Measurements from ENCODE around the gene FAM227B. TPM values are rescaled to one million over a fixed set of nuclear protein-coding genes. Genes with fewer than 3 reads are reported as not detected.

FAM227B gene
- total RNA-seq, 1 experiment from 2014 or later: 3.3 TPM

- intact Hi-C loops (cut with micrococcal nuclease; ENCODE audit: unreplicated experiment): no loop called here
- no peak overlapping the region for H3K27ac ChIP-seq
- H4K20me1 ChIP-seq (ENCODE audit: insufficient read depth): no peaks in the 10 kb centered on the region
- ChIA-PET POLR2A (ENCODE audit: unreplicated experiment) (no interaction called here), CTCF (no interaction called here)
- no peaks in the 10 kb centered on the region for H3K9me3 ChIP-seq (ENCODE audit: insufficient read depth, low read depth)
- no peak for TF ChIP-seq EZH2 (IDR thresholded peaks at IDR 0.05; ENCODE audit: low read depth)
- TF ChIP-seq, protein P1, sequence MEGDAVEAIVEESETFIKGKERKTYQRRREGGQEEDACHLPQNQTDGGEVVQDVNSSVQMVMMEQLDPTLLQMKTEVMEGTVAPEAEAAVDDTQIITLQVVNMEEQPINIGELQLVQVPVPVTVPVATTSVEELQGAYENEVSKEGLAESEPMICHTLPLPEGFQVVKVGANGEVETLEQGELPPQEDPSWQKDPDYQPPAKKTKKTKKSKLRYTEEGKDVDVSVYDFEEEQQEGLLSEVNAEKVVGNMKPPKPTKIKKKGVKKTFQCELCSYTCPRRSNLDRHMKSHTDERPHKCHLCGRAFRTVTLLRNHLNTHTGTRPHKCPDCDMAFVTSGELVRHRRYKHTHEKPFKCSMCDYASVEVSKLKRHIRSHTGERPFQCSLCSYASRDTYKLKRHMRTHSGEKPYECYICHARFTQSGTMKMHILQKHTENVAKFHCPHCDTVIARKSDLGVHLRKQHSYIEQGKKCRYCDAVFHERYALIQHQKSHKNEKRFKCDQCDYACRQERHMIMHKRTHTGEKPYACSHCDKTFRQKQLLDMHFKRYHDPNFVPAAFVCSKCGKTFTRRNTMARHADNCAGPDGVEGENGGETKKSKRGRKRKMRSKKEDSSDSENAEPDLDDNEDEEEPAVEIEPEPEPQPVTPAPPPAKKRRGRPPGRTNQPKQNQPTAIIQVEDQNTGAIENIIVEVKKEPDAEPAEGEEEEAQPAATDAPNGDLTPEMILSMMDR (conservative IDR thresholded peaks at IDR 0.05): no peak
- no peak overlapping the region for H2AFZ ChIP-seq
- H3K27me3 ChIP-seq (ENCODE audit: insufficient read depth, low read depth): no peaks in the 10 kb centered on the region
- H3K79me2 ChIP-seq (ENCODE audit: low read depth): no peaks in the 10 kb centered on the region
- H3K9me2 ChIP-seq (ENCODE audit: insufficient read depth): no peaks in the 10 kb centered on the region
- H3F3A ChIP-seq (ENCODE audit: insufficient read depth, low read depth): no peaks in the 10 kb centered on the region
- H3K4me3 ChIP-seq: no peak overlapping the region
- no peak for DNase-seq
- no peaks in the 10 kb centered on the region for H3K4me1 ChIP-seq (replicated peaks; ENCODE audit: insufficient read depth)
- H3K36me3 ChIP-seq (ENCODE audit: low read depth): no peaks in the 10 kb centered on the region
- no peak overlapping the region for H3K4me2 ChIP-seq
- no TSS peak for BruUV-seq (replicated peaks)
Measured at GRCh38 chr15:49331442-49331841, 289.2 kb downstream of the FAM227B start.

DNA sequence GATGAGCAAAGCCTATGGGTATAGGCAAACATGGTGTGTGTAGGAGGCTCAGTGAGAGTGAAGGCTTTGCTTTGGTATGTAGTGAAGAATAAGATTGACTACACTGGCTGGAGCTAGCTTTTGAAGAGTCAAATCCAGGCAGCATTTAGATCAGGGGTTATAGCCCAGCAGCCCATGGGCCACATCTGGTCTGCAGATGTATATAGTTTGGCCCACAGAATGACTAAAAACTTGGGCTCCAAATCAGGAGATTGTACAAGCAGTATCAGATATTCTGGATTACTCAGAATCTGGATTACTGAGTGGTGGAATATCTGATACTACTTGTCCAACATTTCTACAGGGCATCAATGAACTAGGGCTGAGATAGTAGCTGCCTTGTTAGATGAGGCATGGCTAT is 290.5 kb downstream of the FAM227B start:
- Histone ChIP-seq H3K9me2 (ENCODE audit: insufficient read depth) (no peaks in the 10 kb centered on the region), H3K36me3 (ENCODE audit: low read depth) (no peaks in the 10 kb centered on the region), H3K4me2 (no peak overlapping the region), H3K79me2 (ENCODE audit: low read depth) (no peaks in the 10 kb centered on the region), H3K9me3 (ENCODE audit: insufficient read depth, low read depth) (no peaks in the 10 kb centered on the region), H3K27me3 (ENCODE audit: insufficient read depth, low read depth) (no peaks in the 10 kb centered on the region), H3K4me3 (no peak overlapping the region), H3K27ac (no peak overlapping the region), H4K20me1 (ENCODE audit: insufficient read depth) (no peaks in the 10 kb centered on the region), H3K4me1 (replicated peaks; ENCODE audit: insufficient read depth) (no peaks in the 10 kb centered on the region), H3F3A (ENCODE audit: insufficient read depth, low read depth) (no peaks in the 10 kb centered on the region), H2AFZ (no peak overlapping the region)
- no TSS peak for BruUV-seq (replicated peaks)
- POLR2A ChIA-PET (ENCODE audit: unreplicated experiment): no interaction called here
- no peak for DNase-seq
- TF ChIP-seq, protein P1 (conservative IDR thresholded peaks at IDR 0.05): no peak
- no peak for TF ChIP-seq EZH2 (IDR thresholded peaks at IDR 0.05; ENCODE audit: low read depth)
- intact Hi-C loops (cut with micrococcal nuclease; ENCODE audit: unreplicated experiment): no loop called here
- CTCF ChIA-PET: no interaction called here

DNA sequence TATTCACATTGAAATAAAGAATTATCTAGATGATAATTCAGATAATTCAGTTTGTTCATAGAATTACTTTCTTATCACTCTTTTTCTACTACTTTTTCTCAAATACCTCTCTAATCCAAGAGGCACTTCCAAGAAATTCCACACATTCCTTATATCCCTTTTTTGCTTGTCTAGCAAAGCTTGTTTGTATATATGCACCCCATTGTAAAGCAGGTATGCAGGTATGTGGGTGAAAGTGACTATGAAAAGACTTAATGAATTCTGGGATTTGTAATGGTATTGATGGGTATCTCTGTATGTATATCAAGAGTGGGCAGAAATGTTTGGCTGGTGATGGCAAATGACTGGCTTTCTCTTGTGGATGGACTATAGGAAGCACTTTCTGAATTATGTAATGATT is 291.7 kb downstream of the FAM227B start:
- Histone ChIP-seq H2AFZ (no peak overlapping the region), H3K4me2 (no peak overlapping the region), H3K9me3 (ENCODE audit: insufficient read depth, low read depth) (no peaks in the 10 kb centered on the region), H3F3A (ENCODE audit: insufficient read depth, low read depth) (no peaks in the 10 kb centered on the region), H3K36me3 (ENCODE audit: low read depth) (no peaks in the 10 kb centered on the region), H3K4me1 (replicated peaks; ENCODE audit: insufficient read depth) (no peaks in the 10 kb centered on the region), H3K9me2 (ENCODE audit: insufficient read depth) (no peaks in the 10 kb centered on the region), H3K27ac (no peak overlapping the region), H4K20me1 (ENCODE audit: insufficient read depth) (no peaks in the 10 kb centered on the region), H3K4me3 (no peak overlapping the region), H3K79me2 (ENCODE audit: low read depth) (no peaks in the 10 kb centered on the region), H3K27me3 (ENCODE audit: insufficient read depth, low read depth) (no peaks in the 10 kb centered on the region)
- no peak for DNase-seq
- ChIA-PET CTCF (no interaction called here), POLR2A (ENCODE audit: unreplicated experiment) (no interaction called here)
- intact Hi-C loops (cut with micrococcal nuclease; ENCODE audit: unreplicated experiment): no loop called here
- TF ChIP-seq, protein P1 (conservative IDR thresholded peaks at IDR 0.05): no peak
- no peak for TF ChIP-seq EZH2 (IDR thresholded peaks at IDR 0.05; ENCODE audit: low read depth)
- BruUV-seq (replicated peaks): no TSS peak

All from PC-9 (cell line).